Right lobe of liver (tissue), 6 donors: ENCODE results near the gene SSH2. TPM values are rescaled to one million over a fixed set of nuclear protein-coding genes. Genes with fewer than 3 reads are reported as not detected.

ENCODE experiments used
- ATAC-seq, 4 donors: fragments of 200-7000 bp; cut with Tn5 transposase; one replicate each; pipeline ENCODE4 v1.9.1; 2020; ENCODE audit warnings: mild to moderate bottlenecking in 4 of 4, moderate library complexity in 4 of 4
- DNase-seq, 3 donors: peaks; one replicate each; pipeline ENCODE4 v3.0.0-alpha.2; 2020
- H3K27ac ChIP-seq, 3 donors: fragments of 200-600 bp; one replicate each; pipeline ENCODE4 v1.8.0; 2022
- H3K27me3 ChIP-seq, 2 donors: fragments of 200-600 bp; one replicate each; pipeline ENCODE4 v1.8.0; 2022
- H3K36me3 ChIP-seq, 4 donors: fragments of 200-600 bp; sonication (generic) in 1 of 4; one replicate each; pipeline versions ENCODE4 v1.5.1 to v1.8.0; 2017 to 2022; ENCODE audit warnings: control low read depth in 1 of 4
- H3K4me1 ChIP-seq, 4 donors: fragments of 200-600 bp; sonication (generic) in 1 of 4; one replicate each; pipeline versions ENCODE4 v1.5.1 to v1.8.0; 2017 to 2022; ENCODE audit warnings: control low read depth in 1 of 4
- H3K4me3 ChIP-seq, 3 donors: fragments of 200-600 bp; one replicate each; pipeline ENCODE4 v1.8.0; 2022
- H3K9me3 ChIP-seq, 4 donors: fragments of 200-600 bp; sonication (generic) in 1 of 4; one replicate each; pipeline versions ENCODE4 v1.5.1 to v1.8.0; 2017 to 2022; ENCODE audit warnings: control low read depth in 1 of 4
- POLR2A ChIP-seq: fragments of 450-650 bp; IDR thresholded peaks from one replicate; pipeline ENCODE4 v1.6.1; 2017; ENCODE audit warnings: antibody characterized with exemption, mild to moderate bottlenecking
- WGBS: methylation state at CpG from one replicate; pipeline ENCODE4 v1.1.6; 2018; ENCODE audit warnings: low coverage, low lambda C conversion rate; ENCODE audit not compliant: insufficient coverage; ENCODE audit errors: missing lambda C conversion rate; 5-methylcytosine and 5-hydroxymethylcytosine counted together
- intact Hi-C, 2 donors: fragments of 100-400 bp; cut with DNase I; formaldehyde crosslinking; loops; one replicate each; pipeline versions ENCODE4 v1.11.2 to v1.14.1; 2022
- total RNA-seq, 6 experiments: library from RNA; depleted of rRNA in 2 of 6; stranded (reverse); fragments of >200 nt in 2 of 6; fragmentation: NEBNext Ultra II Directional in 3 of 6; extraction: Animal tissue kit (Norgen Biotek cat#: 25700) in 3 of 6; gene quantifications; one replicate each; pipeline versions ENCODE4 v1.1.0 to v1.2.4, GENCODE V29; 2016 to 2023
- TF ChIP-seq, protein P1 (sequence below), 4 donors: fragments of 200-600 bp in 3 of 4; fragments of 450-650 bp in 1 of 4; IDR thresholded peaks; one replicate each; pipeline versions ENCODE4 v1.5.1 to v1.8.0; 2016 to 2022; ENCODE audit warnings: antibody characterized with exemption in 4 of 4, mild to moderate bottlenecking in 2 of 4
- donor health status: DM: no; HTN: yes; CAD: no.
- donor health status: DM: no; HTN: no; CAD: no.
- donor health status: DM: no; HTN: no; CAD: no.
- donor health status: DM: no; HTN: yes; CAD: no.
- donor health status: DM: no; HTN: yes; CAD: no.

Gene SSH2
- total RNA-seq, 6 experiments from 2014 or later: 8.0 to 12.7 (median 10.5) TPM

DNA sequence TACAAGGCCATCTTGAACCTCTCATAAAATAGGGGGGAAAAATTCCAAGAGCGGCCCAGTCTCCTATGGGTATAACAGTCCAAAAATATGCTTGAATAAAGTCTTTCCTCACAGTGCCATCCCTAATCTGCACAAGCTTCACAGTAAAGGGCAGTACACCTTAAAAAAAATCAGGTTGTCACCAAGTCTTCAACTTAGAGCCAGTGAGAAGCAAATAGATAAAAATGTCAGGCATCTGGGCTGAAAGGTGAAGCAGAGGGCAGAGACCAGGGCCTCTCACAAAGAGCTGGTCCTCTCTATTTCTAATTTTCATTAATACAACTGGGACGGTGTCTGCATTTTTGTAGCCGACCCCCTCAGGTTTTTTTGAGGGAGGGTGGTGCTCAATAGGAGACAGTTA, 82.9 kb downstream of the SSH2 start:
- ATAC-seq (no peak), DNase-seq (no peak)
- H3K27me3 ChIP-seq: no peaks in the 10 kb centered on the region
- no peaks in the 10 kb centered on the region for H3K9me3 ChIP-seq
- TF ChIP-seq, protein P1, sequence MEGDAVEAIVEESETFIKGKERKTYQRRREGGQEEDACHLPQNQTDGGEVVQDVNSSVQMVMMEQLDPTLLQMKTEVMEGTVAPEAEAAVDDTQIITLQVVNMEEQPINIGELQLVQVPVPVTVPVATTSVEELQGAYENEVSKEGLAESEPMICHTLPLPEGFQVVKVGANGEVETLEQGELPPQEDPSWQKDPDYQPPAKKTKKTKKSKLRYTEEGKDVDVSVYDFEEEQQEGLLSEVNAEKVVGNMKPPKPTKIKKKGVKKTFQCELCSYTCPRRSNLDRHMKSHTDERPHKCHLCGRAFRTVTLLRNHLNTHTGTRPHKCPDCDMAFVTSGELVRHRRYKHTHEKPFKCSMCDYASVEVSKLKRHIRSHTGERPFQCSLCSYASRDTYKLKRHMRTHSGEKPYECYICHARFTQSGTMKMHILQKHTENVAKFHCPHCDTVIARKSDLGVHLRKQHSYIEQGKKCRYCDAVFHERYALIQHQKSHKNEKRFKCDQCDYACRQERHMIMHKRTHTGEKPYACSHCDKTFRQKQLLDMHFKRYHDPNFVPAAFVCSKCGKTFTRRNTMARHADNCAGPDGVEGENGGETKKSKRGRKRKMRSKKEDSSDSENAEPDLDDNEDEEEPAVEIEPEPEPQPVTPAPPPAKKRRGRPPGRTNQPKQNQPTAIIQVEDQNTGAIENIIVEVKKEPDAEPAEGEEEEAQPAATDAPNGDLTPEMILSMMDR (IDR thresholded peaks at IDR 0.05): no peak
- no peak for TF ChIP-seq POLR2A
- no peaks in the 10 kb centered on the region for H3K36me3 ChIP-seq
- intact Hi-C loops: no loop called here
- 100% methylated on average over 3 of the region's 3 CpGs for WGBS
- no peak overlapping the region for H3K27ac ChIP-seq
- no peaks in the 10 kb centered on the region for H3K4me1 ChIP-seq
- no peak overlapping the region for H3K4me3 ChIP-seq

DNA sequence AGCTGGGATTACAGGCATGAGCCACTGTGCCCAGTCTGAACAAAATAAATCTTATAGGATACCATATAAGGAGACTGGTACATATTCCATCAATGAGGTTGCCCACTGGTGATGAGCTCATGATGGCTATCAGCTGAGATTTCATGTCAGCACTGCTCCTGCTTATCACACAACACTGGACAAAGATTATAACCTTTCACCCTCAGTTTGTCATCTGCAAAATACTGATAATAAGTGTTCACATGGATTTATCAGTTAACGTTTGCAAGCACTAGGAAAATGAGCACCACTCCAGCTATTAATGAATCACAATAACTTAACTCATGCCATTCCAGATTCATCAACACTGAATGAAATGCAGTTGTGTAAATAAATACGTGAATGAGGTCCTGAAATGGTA, 83.7 kb downstream of the SSH2 start:
- TF ChIP-seq, protein P1 (IDR thresholded peaks at IDR 0.05): no peak
- no peak for TF ChIP-seq POLR2A

DNA sequence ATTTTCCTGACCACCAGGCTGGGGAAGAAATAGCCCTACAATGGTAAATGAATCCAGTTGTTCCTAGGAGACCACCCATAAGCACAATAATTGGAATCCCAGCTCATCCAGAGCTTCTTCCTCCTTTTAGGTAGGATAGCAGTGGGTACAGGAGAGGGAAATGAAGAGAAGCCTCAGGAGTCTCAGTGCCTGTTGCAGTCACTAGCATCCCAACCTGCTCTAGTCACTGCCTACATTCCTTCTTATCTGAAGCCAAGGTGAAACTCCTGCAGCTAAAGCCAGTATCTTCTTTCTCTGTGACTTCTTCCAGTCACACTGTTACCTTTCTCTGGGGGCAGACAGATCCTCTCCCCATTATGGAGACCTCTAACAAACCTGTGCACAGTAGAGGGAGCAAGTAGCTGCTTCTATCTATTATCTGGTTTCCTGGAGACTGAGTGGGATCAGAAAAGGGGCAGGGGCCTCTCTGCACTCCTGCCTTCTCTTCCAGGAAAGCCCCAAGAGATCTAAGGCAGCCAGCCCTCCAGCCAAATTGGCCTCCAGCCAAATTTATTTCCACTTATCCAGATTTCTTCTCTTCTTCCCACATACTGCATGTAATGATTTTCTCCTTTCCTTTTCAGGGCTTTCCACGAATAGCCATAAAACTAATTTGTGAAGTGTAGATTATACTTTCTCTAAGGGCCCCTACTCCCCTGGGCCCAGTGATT, 85.5 kb downstream of the SSH2 start:
- Histone ChIP-seq H3K9me3 (no peaks in the 10 kb centered on the region), H3K4me3 (no peak overlapping the region), H3K27ac (no peak overlapping the region), H3K4me1 (no peaks in the 10 kb centered on the region), H3K36me3 (no peaks in the 10 kb centered on the region), H3K27me3 (no peaks in the 10 kb centered on the region)
- no peak for TF ChIP-seq POLR2A
- TF ChIP-seq, protein P1 (IDR thresholded peaks at IDR 0.05): no peak
- intact Hi-C loops: no loop called here
- WGBS: 91% methylated on average over 1 of the region's 1 CpG
- no peak for DNase-seq
- no peak for ATAC-seq

More for the DNA sequence above, 83.7 kb downstream of the SSH2 start:
- WGBS: 73% methylated on average over 2 of the region's 2 CpGs
- DNase-seq (no peak), ATAC-seq (peak in 1 of 4 donors; percentile 42)
- H3K4me1 ChIP-seq: no peaks in the 10 kb centered on the region
- no peak overlapping the region for H3K27ac ChIP-seq
- H3K9me3 ChIP-seq: no peaks in the 10 kb centered on the region
- no peaks in the 10 kb centered on the region for H3K27me3 ChIP-seq
- H3K36me3 ChIP-seq: no peaks in the 10 kb centered on the region
- intact Hi-C loops: no loop called here
- H3K4me3 ChIP-seq: no peak overlapping the region

DNA sequence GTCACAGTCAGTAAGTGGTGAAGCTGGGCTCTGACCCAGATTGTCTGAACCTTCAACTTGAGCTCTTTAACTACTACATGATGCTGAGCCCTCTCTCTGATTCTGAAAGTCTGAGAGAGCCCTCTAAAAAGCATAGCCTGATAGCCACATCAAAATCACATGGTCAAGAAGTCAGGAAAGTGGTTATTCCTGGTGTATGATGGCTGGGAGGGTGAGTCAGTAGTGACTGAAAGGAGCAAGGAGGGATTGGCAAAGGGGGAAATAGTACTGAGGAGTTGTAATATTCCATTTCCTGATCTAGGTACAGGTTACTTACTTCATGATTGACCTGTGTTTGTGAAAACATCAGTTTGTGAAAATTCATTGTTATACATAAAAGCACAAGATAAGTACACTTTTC, 89.1 kb downstream of the SSH2 start:
- intact Hi-C loops: no loop called here
- no peaks in the 10 kb centered on the region for H3K27me3 ChIP-seq
- ATAC-seq (no peak), DNase-seq (no peak)
- H3K4me3 ChIP-seq: no peak overlapping the region
- no peaks in the 10 kb centered on the region for H3K9me3 ChIP-seq
- H3K4me1 ChIP-seq: no peaks in the 10 kb centered on the region
- TF ChIP-seq, protein P1 (IDR thresholded peaks at IDR 0.05): no peak
- TF ChIP-seq POLR2A: no peak
- no peak overlapping the region for H3K27ac ChIP-seq
- H3K36me3 ChIP-seq: no peaks in the 10 kb centered on the region
